ENCODE data around the gene CCND1. TPM values are rescaled to one million over a fixed set of nuclear protein-coding genes. Genes with fewer than 3 reads are reported as not detected.

CCND1 gene
- total and polyA plus RNA-seq, 4 donors, result 59.0 to 226 (median 63.5) TPM

DNA sequence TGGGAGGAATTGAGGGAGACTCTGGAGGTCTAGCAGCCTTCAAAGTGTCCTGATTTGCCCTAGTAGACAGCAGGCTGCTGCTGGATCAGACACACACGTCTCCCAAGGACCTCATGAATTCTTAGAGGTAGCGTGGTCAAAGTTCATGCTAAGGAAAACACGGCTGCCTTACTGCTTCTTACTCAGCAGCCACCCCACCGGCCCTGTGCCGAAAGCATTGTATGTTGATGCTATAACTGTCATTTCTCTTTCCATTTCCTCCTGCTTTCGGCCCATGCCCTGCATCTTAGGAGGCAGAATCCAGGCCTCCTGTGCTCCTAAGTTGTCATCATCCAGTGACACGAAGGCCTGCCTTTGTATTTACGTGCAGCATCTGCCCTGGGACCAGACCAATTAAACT lies 10.5 kb upstream of the CCND1 start:
- H3K36me3 ChIP-seq (ENCODE audit: control insufficient read depth, insufficient read depth, low read length), result no peaks in the 10 kb centered on the region
- H3K4me1 ChIP-seq (ENCODE audit: control insufficient read depth, insufficient read depth, low read length), result peaks cover 2% of the 10 kb centered on the region
- no peak overlapping the region for H3K4me3 ChIP-seq (ENCODE audit: low read depth, low read length)
- WGBS (ENCODE audit: insufficient coverage), result 94% methylated on average over 4 of the region's 8 CpGs
- H3K27ac ChIP-seq (ENCODE audit: low read depth, low read length), result no peak overlapping the region
- no peak for DNase-seq (ENCODE audit: low read depth in 4 of 6, low spot score in 6 of 6)
- no peaks in the 10 kb centered on the region for H3K9me3 ChIP-seq (ENCODE audit: control insufficient read depth, insufficient read depth, low read length)
- no peaks in the 10 kb centered on the region for H3K27me3 ChIP-seq (ENCODE audit: control insufficient read depth, insufficient read depth, low read length)

GRCh38 chr11:69632900-69633299 lies 8.1 kb upstream of the CCND1 start:
- WGBS (ENCODE audit: insufficient coverage), result 97% methylated on average over 3 of the region's 4 CpGs
- no peaks in the 10 kb centered on the region for H3K9me3 ChIP-seq (ENCODE audit: control insufficient read depth, insufficient read depth, low read length)
- peaks cover 18% of the 10 kb centered on the region for H3K27me3 ChIP-seq (ENCODE audit: control insufficient read depth, insufficient read depth, low read length)

DNA sequence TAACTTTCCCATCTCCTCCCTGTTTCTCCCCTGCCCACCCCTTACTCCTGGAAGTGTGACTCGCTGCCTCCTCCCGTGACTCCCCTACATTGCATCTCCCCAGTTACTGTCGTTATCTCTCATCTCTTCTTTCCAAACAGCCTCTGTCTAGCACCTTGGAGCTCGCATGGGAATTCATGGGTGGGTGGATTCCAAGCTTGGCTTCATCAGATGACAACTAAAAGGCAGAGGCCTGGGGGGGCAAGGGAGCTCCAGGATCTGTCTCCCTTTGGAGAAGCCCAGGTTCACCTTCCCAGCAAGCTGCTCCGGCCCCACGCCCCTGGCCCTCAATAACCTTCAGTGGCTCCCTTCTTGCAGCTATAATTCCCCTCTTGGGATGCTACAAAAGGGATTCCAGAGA lies 6.9 kb upstream of the CCND1 start:
- no peak for DNase-seq (ENCODE audit: low read depth in 4 of 6, low spot score in 6 of 6)
- WGBS (ENCODE audit: insufficient coverage), result 93% methylated on average over 3 of the region's 6 CpGs
- Histone ChIP-seq H3K9me3 (ENCODE audit: control insufficient read depth, insufficient read depth, low read length) (no peaks in the 10 kb centered on the region), H3K27ac (ENCODE audit: low read depth, low read length) (no peak overlapping the region), H3K36me3 (ENCODE audit: control insufficient read depth, insufficient read depth, low read length) (no peaks in the 10 kb centered on the region), H3K4me3 (ENCODE audit: low read depth, low read length) (no peak overlapping the region), H3K4me1 (ENCODE audit: control insufficient read depth, insufficient read depth, low read length) (peaks cover 36% of the 10 kb centered on the region), H3K27me3 (ENCODE audit: control insufficient read depth, insufficient read depth, low read length) (peaks cover 29% of the 10 kb centered on the region)

More at GRCh38 chr11:69632900-69633299, 8.1 kb upstream of the CCND1 start:
- H3K27ac ChIP-seq (ENCODE audit: low read depth, low read length), result no peak overlapping the region
- no peak for DNase-seq (ENCODE audit: low read depth in 4 of 6, low spot score in 6 of 6)
- no peak overlapping the region for H3K4me3 ChIP-seq (ENCODE audit: low read depth, low read length)
- peaks cover 24% of the 10 kb centered on the region for H3K4me1 ChIP-seq (ENCODE audit: control insufficient read depth, insufficient read depth, low read length)
- no peaks in the 10 kb centered on the region for H3K36me3 ChIP-seq (ENCODE audit: control insufficient read depth, insufficient read depth, low read length)

DNA sequence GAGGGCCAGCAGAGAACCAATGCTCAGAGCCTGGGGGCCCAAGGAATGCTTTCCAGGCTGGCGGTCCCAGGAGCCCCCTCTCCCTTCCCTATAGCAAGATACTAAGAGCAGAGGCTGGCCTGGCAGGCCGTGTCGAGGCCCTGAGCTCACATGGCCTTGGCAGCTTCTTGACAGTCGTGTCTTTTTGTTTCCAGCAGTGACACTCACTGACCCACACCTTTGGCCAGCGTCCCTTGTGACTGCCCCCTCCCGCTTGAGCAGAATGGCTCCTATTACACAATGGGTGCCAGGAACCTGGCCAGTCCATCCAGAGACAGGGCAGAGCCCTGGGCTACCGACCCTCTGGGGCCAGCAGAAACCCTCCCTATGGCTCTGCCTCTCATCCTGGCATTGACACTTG lies 6.4 kb upstream of the CCND1 start:
- Histone ChIP-seq H3K4me3 (ENCODE audit: low read depth, low read length) (no peak overlapping the region), H3K27me3 (ENCODE audit: control insufficient read depth, insufficient read depth, low read length) (peaks cover 33% of the 10 kb centered on the region), H3K9me3 (ENCODE audit: control insufficient read depth, insufficient read depth, low read length) (no peaks in the 10 kb centered on the region), H3K36me3 (ENCODE audit: control insufficient read depth, insufficient read depth, low read length) (no peaks in the 10 kb centered on the region), H3K4me1 (ENCODE audit: control insufficient read depth, insufficient read depth, low read length) (peaks cover 40% of the 10 kb centered on the region), H3K27ac (ENCODE audit: low read depth, low read length) (no peak overlapping the region)
- WGBS (ENCODE audit: insufficient coverage), result 56% methylated on average over 7 of the region's 7 CpGs
- no peak for DNase-seq (ENCODE audit: low read depth in 4 of 6, low spot score in 6 of 6)

DNA sequence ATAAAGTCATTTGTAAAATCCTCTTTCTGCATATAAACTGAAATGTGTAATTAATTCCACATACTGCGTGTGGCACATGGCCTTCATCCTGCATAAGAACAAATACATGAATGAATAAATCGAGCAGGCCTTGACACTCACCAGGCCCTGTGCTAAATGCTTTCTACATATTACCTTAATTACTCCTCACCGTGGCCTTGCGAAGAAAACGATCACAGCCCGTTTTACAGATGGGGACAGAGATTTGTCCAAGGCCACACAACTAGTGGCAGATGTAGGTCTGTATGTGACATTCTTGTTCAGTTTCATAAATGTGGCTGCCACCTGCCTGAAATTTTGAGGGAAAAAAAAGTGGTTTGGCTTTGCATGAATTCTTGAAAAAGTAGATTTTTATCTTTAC lies 5.8 kb upstream of the CCND1 start:
- DNase-seq (ENCODE audit: low read depth in 4 of 6, low spot score in 6 of 6), result no peak
- Histone ChIP-seq H3K27ac (ENCODE audit: low read depth, low read length) (no peak overlapping the region), H3K9me3 (ENCODE audit: control insufficient read depth, insufficient read depth, low read length) (no peaks in the 10 kb centered on the region), H3K27me3 (ENCODE audit: control insufficient read depth, insufficient read depth, low read length) (peaks cover 38% of the 10 kb centered on the region), H3K36me3 (ENCODE audit: control insufficient read depth, insufficient read depth, low read length) (no peaks in the 10 kb centered on the region), H3K4me3 (ENCODE audit: low read depth, low read length) (no peak overlapping the region), H3K4me1 (ENCODE audit: control insufficient read depth, insufficient read depth, low read length) (peaks cover 42% of the 10 kb centered on the region)
- WGBS (ENCODE audit: insufficient coverage), result 46% methylated on average over 3 of the region's 6 CpGs

DNA sequence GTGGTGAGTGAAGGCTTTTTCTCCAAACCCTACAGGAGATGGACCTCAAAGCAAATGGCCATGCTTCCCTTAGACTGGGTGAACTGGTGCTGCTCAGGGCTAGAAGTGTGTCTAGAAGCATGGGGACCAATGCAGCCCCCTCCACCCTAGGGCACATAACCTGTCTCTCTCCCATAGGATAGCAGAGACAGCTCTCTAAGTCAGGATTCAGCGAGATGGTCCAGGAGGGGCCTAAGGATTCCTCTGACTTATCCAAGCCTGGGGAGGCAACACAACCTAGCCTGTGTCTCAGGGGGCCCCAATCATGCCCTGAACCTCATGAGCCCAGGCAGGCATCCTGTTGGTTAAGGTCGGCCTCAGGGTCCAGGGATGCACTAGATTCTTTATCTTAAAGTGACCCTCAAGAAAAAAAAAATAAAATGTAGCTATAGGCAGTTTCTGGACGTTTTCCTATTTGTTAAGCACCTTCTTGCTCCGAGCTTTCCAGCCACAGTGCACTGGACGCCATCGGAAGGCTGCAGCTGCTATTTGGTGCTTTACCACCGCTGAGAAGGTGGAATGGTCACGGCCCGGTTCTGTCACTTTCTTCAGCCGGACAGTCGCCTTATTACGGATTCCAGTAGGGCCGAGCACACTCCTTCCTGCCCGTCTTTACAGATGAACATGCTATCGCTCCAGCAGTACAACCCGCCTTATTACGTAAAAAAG lies 5.0 kb upstream of the CCND1 start:
- peak overlapping the region; percentile 36 for H3K4me3 ChIP-seq (ENCODE audit: low read depth, low read length)
- H3K4me1 ChIP-seq (ENCODE audit: control insufficient read depth, insufficient read depth, low read length), result peaks cover 49% of the 10 kb centered on the region
- no peaks in the 10 kb centered on the region for H3K36me3 ChIP-seq (ENCODE audit: control insufficient read depth, insufficient read depth, low read length)
- H3K27ac ChIP-seq (ENCODE audit: low read depth, low read length), result no peak overlapping the region
- no peaks in the 10 kb centered on the region for H3K9me3 ChIP-seq (ENCODE audit: control insufficient read depth, insufficient read depth, low read length)
- WGBS (ENCODE audit: insufficient coverage), result 9% methylated on average over 16 of the region's 17 CpGs
- peaks cover 44% of the 10 kb centered on the region for H3K27me3 ChIP-seq (ENCODE audit: control insufficient read depth, insufficient read depth, low read length)
- no peak for DNase-seq (ENCODE audit: low read depth in 4 of 6, low spot score in 6 of 6)

- no peaks in the 10 kb centered on the region for H3K36me3 ChIP-seq (ENCODE audit: control insufficient read depth, insufficient read depth, low read length)
- DNase-seq (ENCODE audit: low read depth in 4 of 6, low spot score in 6 of 6), result peak in 3 of 6 donors; percentile 69 to 92 (median 90)
- H3K4me1 ChIP-seq (ENCODE audit: control insufficient read depth, insufficient read depth, low read length), result peaks cover 54% of the 10 kb centered on the region
- whole genome bisulfite sequencing (ENCODE audit: insufficient coverage), result under 1% methylated on average over 63 of the region's 63 CpGs
- no peak overlapping the region for H3K27ac ChIP-seq (ENCODE audit: low read depth, low read length)
- H3K4me3 ChIP-seq (ENCODE audit: low read depth, low read length), result peak overlapping the region; percentile 36
- H3K27me3 ChIP-seq (ENCODE audit: control insufficient read depth, insufficient read depth, low read length), result peaks cover 50% of the 10 kb centered on the region
- H3K9me3 ChIP-seq (ENCODE audit: control insufficient read depth, insufficient read depth, low read length), result no peaks in the 10 kb centered on the region
Measured at GRCh38 chr11:69636512-69637197, 4.3 kb upstream of the CCND1 start.

DNA sequence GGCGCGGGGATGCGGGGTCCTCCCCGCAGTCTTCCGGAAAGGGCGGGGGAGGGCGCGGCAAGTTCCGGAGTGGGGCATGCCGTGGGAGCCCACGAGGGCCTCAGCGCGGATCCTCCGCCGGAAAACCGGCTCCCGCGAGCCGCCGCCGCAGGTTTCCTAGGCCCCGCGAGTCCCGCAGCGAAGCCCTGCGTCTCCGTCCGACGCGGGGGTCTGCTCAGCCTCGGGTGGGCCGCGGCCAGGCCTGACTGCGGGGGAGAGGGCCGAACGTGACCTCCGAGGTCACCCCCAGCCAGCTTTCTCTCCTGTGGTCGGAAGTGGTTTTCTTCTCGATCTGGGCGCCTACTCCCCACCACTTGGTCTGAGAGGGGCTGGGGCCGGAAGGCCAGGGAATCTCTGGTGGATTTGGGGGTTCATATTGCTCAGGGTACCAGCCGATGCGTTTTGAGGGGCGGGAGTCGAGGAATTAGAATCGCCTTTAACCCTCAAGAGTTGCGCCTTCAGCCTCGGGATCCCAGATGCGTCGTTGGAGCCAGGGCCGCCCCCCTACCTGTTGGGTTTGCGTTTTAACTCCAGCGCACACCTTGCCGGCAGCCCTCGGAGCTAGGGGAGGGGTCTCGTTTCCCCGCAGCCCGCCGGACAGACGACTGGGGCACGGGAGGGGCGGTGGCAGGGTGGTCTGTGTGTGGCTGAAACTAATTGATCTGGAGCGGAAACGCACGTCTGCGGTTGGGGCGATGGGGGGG lies 3.6 kb upstream of the CCND1 start:
- no peak overlapping the region for H3K27ac ChIP-seq (ENCODE audit: low read depth, low read length)
- peaks cover 59% of the 10 kb centered on the region for H3K4me1 ChIP-seq (ENCODE audit: control insufficient read depth, insufficient read depth, low read length)
- DNase-seq (ENCODE audit: low read depth in 4 of 6, low spot score in 6 of 6), result peak in 1 of 6 donors; percentile 21
- H3K36me3 ChIP-seq (ENCODE audit: control insufficient read depth, insufficient read depth, low read length), result no peaks in the 10 kb centered on the region
- peak overlapping the region; percentile 45 for H3K4me3 ChIP-seq (ENCODE audit: low read depth, low read length)
- 4% methylated on average over 59 of the region's 67 CpGs for WGBS (ENCODE audit: insufficient coverage)
- no peaks in the 10 kb centered on the region for H3K9me3 ChIP-seq (ENCODE audit: control insufficient read depth, insufficient read depth, low read length)
- H3K27me3 ChIP-seq (ENCODE audit: control insufficient read depth, insufficient read depth, low read length), result peaks cover 57% of the 10 kb centered on the region

- H3K27ac ChIP-seq (ENCODE audit: low read depth, low read length), result peak overlapping the region; percentile 76
- peaks cover 63% of the 10 kb centered on the region for H3K4me1 ChIP-seq (ENCODE audit: control insufficient read depth, insufficient read depth, low read length)
- peaks cover 58% of the 10 kb centered on the region for H3K27me3 ChIP-seq (ENCODE audit: control insufficient read depth, insufficient read depth, low read length)
- under 1% methylated on average over 74 of the region's 78 CpGs for WGBS (ENCODE audit: insufficient coverage)
- peak overlapping the region; percentile 45 for H3K4me3 ChIP-seq (ENCODE audit: low read depth, low read length)
- peak in 2 of 6 donors; percentile 81 to 84 for DNase-seq (ENCODE audit: low read depth in 4 of 6, low spot score in 6 of 6)
- H3K36me3 ChIP-seq (ENCODE audit: control insufficient read depth, insufficient read depth, low read length), result no peaks in the 10 kb centered on the region
- no peaks in the 10 kb centered on the region for H3K9me3 ChIP-seq (ENCODE audit: control insufficient read depth, insufficient read depth, low read length)
Measured at GRCh38 chr11:69637941-69638871, 2.8 kb upstream of the CCND1 start.
